ENCODE measurements around the gene TRAT1.

TRAT1 gene

DNA sequence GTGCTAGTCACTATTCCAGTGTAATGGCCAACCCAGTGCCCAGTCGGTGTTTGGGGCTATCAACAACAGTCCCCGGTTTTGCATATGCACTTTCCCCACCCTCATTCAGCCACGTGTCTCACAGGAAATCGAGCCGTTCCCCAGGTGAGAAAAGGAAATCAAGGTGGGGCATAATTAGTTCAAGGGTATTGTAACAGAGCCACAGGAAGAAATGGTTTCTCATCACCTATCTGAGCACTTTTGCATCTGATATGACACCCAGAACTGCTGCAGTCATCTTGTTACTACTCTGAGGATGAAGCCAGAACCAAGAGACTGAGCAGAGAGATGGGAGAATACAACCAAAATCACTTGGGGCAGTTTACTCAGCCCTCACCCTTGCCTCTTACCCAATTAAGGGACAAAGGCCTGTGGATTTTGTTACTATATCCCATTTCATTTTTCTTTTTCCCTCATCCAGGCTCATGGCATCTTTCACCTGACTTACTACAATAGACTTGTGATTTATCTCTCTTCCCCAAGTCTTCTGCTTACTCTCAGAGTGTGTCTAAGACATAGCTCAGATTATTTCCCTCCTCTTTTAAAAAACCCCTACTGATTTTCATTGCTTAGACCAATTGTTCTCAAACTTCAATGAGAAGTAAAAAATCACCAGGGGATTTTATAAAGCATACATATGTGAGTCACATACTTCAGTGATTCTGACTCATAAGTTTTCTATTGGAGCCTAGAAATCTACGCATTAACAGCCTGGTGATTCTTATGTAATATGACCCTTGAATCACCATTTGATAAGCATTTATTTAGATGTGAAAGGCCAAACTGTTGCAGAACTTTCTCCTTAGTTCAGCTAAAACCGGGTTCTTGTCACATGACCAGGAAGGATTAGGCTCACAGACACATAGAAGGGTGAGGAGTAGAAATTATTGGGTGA is 40.5 kb downstream of the TRAT1 start:
- no peak overlapping the region for H3K4me2 ChIP-seq (ENCODE audit: low read length)
- H3K4me3 ChIP-seq (ENCODE audit: low read depth, low read length): no peak overlapping the region
- no peak overlapping the region for H3K27ac ChIP-seq
- no peaks in the 10 kb centered on the region for H3K36me3 ChIP-seq (ENCODE audit: control insufficient read depth, insufficient read depth, low read length)
- no peak overlapping the region for H3K9ac ChIP-seq
- no peaks in the 10 kb centered on the region for H3K27me3 ChIP-seq (ENCODE audit: control insufficient read depth, insufficient read depth, low read length)
- TF ChIP-seq, protein P1, sequence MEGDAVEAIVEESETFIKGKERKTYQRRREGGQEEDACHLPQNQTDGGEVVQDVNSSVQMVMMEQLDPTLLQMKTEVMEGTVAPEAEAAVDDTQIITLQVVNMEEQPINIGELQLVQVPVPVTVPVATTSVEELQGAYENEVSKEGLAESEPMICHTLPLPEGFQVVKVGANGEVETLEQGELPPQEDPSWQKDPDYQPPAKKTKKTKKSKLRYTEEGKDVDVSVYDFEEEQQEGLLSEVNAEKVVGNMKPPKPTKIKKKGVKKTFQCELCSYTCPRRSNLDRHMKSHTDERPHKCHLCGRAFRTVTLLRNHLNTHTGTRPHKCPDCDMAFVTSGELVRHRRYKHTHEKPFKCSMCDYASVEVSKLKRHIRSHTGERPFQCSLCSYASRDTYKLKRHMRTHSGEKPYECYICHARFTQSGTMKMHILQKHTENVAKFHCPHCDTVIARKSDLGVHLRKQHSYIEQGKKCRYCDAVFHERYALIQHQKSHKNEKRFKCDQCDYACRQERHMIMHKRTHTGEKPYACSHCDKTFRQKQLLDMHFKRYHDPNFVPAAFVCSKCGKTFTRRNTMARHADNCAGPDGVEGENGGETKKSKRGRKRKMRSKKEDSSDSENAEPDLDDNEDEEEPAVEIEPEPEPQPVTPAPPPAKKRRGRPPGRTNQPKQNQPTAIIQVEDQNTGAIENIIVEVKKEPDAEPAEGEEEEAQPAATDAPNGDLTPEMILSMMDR (IDR thresholded peaks at IDR 0.05): no peak
- no peak overlapping the region for H2AFZ ChIP-seq
- no peaks in the 10 kb centered on the region for H3K79me2 ChIP-seq
- H3K9me3 ChIP-seq (ENCODE audit: control insufficient read depth, low read length): no peaks in the 10 kb centered on the region
- H3K4me1 ChIP-seq: no peaks in the 10 kb centered on the region

DNA sequence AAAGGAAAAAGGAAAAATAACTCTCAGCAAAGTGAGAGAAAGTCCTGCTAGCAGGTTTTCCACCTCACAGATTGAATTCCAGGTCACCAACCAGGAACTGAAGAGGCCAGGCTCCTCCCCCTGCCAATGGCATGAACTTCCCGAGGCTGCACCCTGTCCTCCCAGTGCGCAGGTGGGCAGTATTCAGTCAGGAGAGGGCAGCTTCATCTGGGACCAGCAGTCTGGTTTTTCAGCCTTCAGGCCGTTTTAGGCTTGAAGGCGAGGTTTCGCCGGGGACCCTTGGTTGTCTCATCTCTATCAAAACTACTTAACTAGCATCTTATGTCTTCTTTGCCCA is 41.2 kb downstream of the TRAT1 start:
- Histone ChIP-seq H3K27ac (no peak overlapping the region), H2AFZ (no peak overlapping the region), H3K9ac (no peak overlapping the region), H3K4me3 (ENCODE audit: low read depth, low read length) (no peak overlapping the region), H3K9me3 (ENCODE audit: control insufficient read depth, low read length) (no peaks in the 10 kb centered on the region), H3K4me1 (no peaks in the 10 kb centered on the region), H3K36me3 (ENCODE audit: control insufficient read depth, insufficient read depth, low read length) (no peaks in the 10 kb centered on the region), H3K4me2 (ENCODE audit: low read length) (no peak overlapping the region), H3K27me3 (ENCODE audit: control insufficient read depth, insufficient read depth, low read length) (no peaks in the 10 kb centered on the region), H3K79me2 (no peaks in the 10 kb centered on the region)
- TF ChIP-seq, protein P1 (IDR thresholded peaks at IDR 0.05): no peak

DNA sequence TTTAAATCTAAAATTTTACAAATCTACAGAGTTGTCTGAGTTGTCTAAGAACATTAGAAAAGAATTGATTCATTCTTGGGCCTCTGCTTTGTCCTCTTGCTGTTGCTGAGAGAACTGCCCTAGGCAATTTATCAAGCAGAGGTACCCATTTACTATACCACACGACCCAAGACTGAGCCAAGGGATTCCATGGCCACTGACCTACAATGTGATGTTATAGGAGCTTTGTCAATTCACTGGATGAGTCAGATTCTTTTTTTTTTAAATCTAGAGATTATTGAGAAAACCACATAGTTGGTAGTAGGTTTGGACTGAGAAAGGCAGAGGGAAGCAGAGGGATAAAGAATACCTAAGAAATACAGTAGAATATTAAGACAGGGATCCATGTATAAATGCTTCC is 55.3 kb downstream of the TRAT1 start:
- Histone ChIP-seq H3K79me2 (no peaks in the 10 kb centered on the region), H3K4me2 (ENCODE audit: low read length) (no peak overlapping the region), H3K27me3 (ENCODE audit: control insufficient read depth, insufficient read depth, low read length) (no peaks in the 10 kb centered on the region), H3K36me3 (ENCODE audit: control insufficient read depth, insufficient read depth, low read length) (no peaks in the 10 kb centered on the region), H3K4me1 (no peaks in the 10 kb centered on the region), H3K27ac (no peak overlapping the region), H2AFZ (no peak overlapping the region), H3K9ac (no peak overlapping the region), H3K4me3 (ENCODE audit: low read depth, low read length) (no peak overlapping the region), H3K9me3 (ENCODE audit: control insufficient read depth, low read length) (no peaks in the 10 kb centered on the region)
- TF ChIP-seq, protein P1 (IDR thresholded peaks at IDR 0.05): no peak

DNA sequence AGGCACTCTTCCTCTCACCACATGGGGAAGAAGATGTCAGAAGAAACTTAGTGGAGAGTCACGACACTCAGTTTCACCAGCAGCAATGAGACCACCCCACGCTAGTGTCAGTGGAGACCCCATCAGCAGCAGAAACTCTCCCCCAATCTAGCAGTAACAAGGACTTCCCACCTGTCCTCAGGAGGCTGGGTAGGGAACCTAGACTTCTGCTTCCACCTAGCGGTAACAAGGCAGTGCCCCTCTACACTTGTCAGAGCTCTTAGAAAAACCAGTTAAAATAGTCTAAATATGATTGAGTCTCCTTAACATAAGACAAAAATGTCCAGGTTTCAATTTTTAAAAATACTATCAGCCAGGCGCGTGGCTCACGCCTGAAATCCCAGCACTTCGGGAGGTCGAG is 57.3 kb downstream of the TRAT1 start:
- Histone ChIP-seq H3K4me3 (ENCODE audit: low read depth, low read length) (no peak overlapping the region), H3K4me1 (no peaks in the 10 kb centered on the region), H3K79me2 (no peaks in the 10 kb centered on the region), H3K9me3 (ENCODE audit: control insufficient read depth, low read length) (no peaks in the 10 kb centered on the region), H3K9ac (no peak overlapping the region), H3K4me2 (ENCODE audit: low read length) (no peak overlapping the region), H3K27ac (no peak overlapping the region), H2AFZ (no peak overlapping the region), H3K36me3 (ENCODE audit: control insufficient read depth, insufficient read depth, low read length) (no peaks in the 10 kb centered on the region), H3K27me3 (ENCODE audit: control insufficient read depth, insufficient read depth, low read length) (no peaks in the 10 kb centered on the region)
- TF ChIP-seq, protein P1 (IDR thresholded peaks at IDR 0.05): no peak

DNA sequence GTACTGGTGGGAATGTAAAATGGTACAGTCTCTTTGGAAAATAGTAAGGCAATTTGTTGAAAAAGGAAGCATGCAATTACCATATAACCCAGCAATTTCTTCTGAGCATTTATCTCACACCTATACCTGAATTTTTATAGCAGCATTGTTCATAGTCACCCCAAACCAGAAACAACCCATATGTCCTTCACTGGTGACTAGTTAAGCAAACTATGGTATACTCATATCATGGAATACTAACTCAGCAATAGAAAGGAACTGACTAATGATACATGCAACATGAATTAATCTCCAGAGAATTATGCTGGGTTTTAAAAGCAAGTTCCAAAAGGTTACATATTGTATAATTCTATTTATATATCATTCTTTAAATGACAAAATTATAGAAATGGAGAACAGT is 60.2 kb downstream of the TRAT1 start:
- Histone ChIP-seq H3K9me3 (ENCODE audit: control insufficient read depth, low read length) (no peaks in the 10 kb centered on the region), H3K27me3 (ENCODE audit: control insufficient read depth, insufficient read depth, low read length) (no peaks in the 10 kb centered on the region), H3K36me3 (ENCODE audit: control insufficient read depth, insufficient read depth, low read length) (no peaks in the 10 kb centered on the region), H3K4me2 (ENCODE audit: low read length) (no peak overlapping the region), H3K4me1 (no peaks in the 10 kb centered on the region), H3K4me3 (ENCODE audit: low read depth, low read length) (no peak overlapping the region), H3K79me2 (no peaks in the 10 kb centered on the region), H2AFZ (no peak overlapping the region), H3K27ac (no peak overlapping the region), H3K9ac (no peak overlapping the region)
- TF ChIP-seq, protein P1 (IDR thresholded peaks at IDR 0.05): no peak
